NCI-H1436 (cell line): ENCODE results near the gene KLHL1.

Experiments used
- DNase-seq: peaks from one replicate; lab custom pipeline; 2025; lab: John Stamatoyannopoulos, UW

The KLHL1 gene

DNA sequence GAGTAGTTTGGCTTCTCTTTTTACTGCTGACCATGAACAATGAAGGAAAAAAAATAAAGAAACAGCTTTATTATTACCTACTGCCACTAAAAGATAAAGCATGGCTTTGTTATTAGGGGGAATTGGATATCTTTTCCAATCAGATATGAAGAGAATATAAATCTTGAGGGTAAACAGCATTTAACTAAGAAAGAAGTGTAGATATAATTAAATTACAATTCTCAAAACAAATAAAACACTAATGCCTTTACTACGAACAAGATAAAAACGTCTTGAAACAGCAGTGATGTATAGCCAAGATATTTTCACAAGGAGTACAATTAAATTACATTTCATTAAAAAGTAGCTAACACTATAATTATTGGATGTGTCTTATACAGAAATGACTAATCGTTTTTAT, 426.5 kb downstream of the KLHL1 start:
- no peak for DNase-seq

DNA sequence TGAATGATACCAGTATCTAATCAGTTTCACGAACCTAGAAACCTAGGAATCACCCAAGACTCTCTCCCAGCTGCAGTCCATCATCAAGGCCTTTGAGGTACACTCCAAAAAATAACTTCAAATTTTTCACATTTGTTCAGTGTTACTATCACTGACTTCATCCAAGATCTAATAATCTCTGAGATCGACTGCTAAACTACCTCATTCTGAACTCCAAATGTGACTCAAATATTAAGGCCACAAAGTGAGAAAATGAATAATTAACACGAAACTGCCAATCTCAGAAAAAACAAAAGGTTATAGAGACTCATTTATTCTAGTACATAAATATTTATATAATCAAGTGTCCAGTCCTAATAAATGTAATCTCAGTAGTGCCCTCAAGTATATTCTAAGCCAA, 430.9 kb downstream of the KLHL1 start:
- no peak for DNase-seq

DNA sequence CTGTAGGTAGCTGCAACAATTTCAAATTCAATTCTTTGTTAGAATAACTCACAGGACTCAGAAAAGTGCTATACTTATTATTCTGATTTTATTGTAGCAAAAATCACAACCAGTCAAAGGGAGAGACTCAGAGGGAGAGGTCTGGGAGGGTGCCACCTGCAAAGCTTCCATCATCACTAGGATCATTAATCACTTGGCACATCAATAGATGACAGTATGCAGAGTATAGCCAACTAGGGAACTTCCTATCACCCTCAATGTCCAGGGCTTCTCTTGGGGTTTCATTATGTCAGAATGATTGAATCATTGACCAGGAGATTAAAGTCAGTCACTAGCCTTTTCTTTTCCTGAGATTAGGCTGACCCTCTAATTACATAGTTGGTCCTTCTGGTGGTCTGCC, 432.0 kb downstream of the KLHL1 start:
- DNase-seq, result no peak

DNA sequence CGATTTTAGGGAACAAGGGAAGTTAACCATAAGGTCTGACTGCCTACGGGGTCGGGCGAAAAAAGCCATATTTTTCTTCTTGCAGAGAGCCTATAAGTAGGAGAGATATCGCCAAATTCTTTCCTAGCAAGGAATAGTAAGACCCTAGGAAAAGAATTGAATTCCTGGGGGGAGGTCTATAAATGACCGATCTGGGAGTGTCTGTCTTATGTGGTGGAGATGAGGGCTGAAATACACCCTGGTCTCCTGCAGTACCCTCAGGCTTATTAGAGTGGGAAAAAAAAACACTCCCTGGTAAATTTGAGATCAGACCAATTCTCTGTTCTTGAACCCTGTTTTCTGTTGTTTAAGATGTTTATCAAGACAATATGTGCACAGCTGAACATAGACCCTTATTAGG, 448.1 kb downstream of the KLHL1 start:
- no peak for DNase-seq

DNA sequence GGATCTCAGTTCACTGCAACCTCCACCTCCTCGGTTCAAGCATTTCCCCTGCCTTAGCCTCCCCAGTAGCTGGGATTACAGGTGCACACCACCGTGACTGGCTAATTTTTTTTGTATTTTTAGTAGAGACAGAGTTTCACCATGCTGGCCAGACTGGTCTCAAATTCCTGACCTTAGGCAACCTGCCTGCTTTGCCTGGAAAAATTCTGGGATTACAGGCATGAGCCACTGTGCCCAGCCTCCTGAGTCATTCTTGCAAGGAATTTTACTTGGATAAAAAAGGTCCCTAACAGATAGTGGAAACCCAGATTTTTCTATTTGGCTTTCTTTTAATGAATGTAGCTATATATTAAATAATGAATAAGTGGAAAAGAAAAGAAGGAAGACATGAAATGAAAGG, 450.6 kb downstream of the KLHL1 start:
- DNase-seq, result no peak

DNA sequence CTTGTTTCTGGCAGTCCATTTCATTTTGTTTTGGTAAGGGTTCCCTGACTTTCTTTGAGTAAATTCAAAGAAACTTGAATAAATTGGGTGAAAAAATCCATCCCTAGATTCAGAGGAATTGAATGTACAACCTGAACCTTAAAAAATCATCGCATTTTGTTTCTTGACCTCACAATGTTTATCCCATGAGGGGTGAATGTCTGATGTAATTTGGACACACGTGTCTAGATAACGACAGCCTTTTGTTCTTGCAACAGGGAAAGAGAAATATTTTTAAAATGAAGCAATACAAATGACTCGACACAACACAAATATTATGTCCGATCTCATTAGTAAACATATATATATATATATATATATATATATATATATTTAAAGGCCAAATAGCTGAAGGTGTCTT, 453.9 kb downstream of the KLHL1 start:
- no peak for DNase-seq
